ENCODE results near the gene PIGS.
"Not testable (repeated sequence)": the region's sequence is repeated elsewhere in the genome, so short reads cannot be mapped to it uniquely, and the experiment has no call there.

The PIGS gene

GRCh38 chr17:28523186-28523585, 48.1 kb downstream of the PIGS start:
- no peaks in the 10 kb centered on the region for H3K9me3 ChIP-seq (ENCODE audit: control insufficient read depth, insufficient read depth, low read length)
- no peaks in the 10 kb centered on the region for H3K27me3 ChIP-seq (ENCODE audit: control insufficient read depth, insufficient read depth, low read length)
- H3K4me1 ChIP-seq (ENCODE audit: control insufficient read depth, insufficient read depth, low read length) = no peaks in the 10 kb centered on the region
- no peak overlapping the region for H3K9ac ChIP-seq (ENCODE audit: low read depth, low read length)
- H3K4me3 ChIP-seq (ENCODE audit: low read depth, low read length) = no peak overlapping the region
- no peaks in the 10 kb centered on the region for H3K36me3 ChIP-seq (ENCODE audit: control insufficient read depth, insufficient read depth, low read length)

- not testable (repeated sequence) for H3K27me3 ChIP-seq (ENCODE audit: control insufficient read depth, insufficient read depth, low read length); H3K36me3 ChIP-seq (ENCODE audit: control insufficient read depth, insufficient read depth, low read length); H3K9ac ChIP-seq (ENCODE audit: low read depth, low read length); H3K4me1 ChIP-seq (ENCODE audit: control insufficient read depth, insufficient read depth, low read length); H3K4me3 ChIP-seq (ENCODE audit: low read depth, low read length); H3K9me3 ChIP-seq (ENCODE audit: control insufficient read depth, insufficient read depth, low read length)
Measured at GRCh38 chr17:28522281-28522680, 49.0 kb downstream of the PIGS start.

GRCh38 chr17:28521311-28522085, 49.8 kb downstream of the PIGS start:
- Histone ChIP-seq H3K27me3 (ENCODE audit: control insufficient read depth, insufficient read depth, low read length) (no peaks in the 10 kb centered on the region), H3K4me1 (ENCODE audit: control insufficient read depth, insufficient read depth, low read length) (no peaks in the 10 kb centered on the region), H3K9me3 (ENCODE audit: control insufficient read depth, insufficient read depth, low read length) (no peaks in the 10 kb centered on the region), H3K36me3 (ENCODE audit: control insufficient read depth, insufficient read depth, low read length) (no peaks in the 10 kb centered on the region), H3K9ac (ENCODE audit: low read depth, low read length) (no peak overlapping the region), H3K4me3 (ENCODE audit: low read depth, low read length) (no peak overlapping the region)

GRCh38 chr17:28520687-28521086, 50.6 kb downstream of the PIGS start:
- Histone ChIP-seq H3K27me3 (ENCODE audit: control insufficient read depth, insufficient read depth, low read length) (no peaks in the 10 kb centered on the region), H3K9me3 (ENCODE audit: control insufficient read depth, insufficient read depth, low read length) (no peaks in the 10 kb centered on the region), H3K36me3 (ENCODE audit: control insufficient read depth, insufficient read depth, low read length) (no peaks in the 10 kb centered on the region), H3K9ac (ENCODE audit: low read depth, low read length) (no peak overlapping the region), H3K4me3 (ENCODE audit: low read depth, low read length) (no peak overlapping the region), H3K4me1 (ENCODE audit: control insufficient read depth, insufficient read depth, low read length) (no peaks in the 10 kb centered on the region)

- H3K9me3 ChIP-seq (ENCODE audit: control insufficient read depth, insufficient read depth, low read length) = no peaks in the 10 kb centered on the region
- H3K36me3 ChIP-seq (ENCODE audit: control insufficient read depth, insufficient read depth, low read length) = no peaks in the 10 kb centered on the region
- H3K27me3 ChIP-seq (ENCODE audit: control insufficient read depth, insufficient read depth, low read length) = no peaks in the 10 kb centered on the region
- H3K4me3 ChIP-seq (ENCODE audit: low read depth, low read length) = no peak overlapping the region
- no peak overlapping the region for H3K9ac ChIP-seq (ENCODE audit: low read depth, low read length)
- H3K4me1 ChIP-seq (ENCODE audit: control insufficient read depth, insufficient read depth, low read length) = no peaks in the 10 kb centered on the region
Measured at GRCh38 chr17:28519236-28519635, 52.1 kb downstream of the PIGS start.

- no peak overlapping the region for H3K9ac ChIP-seq (ENCODE audit: low read depth, low read length)
- H3K4me1 ChIP-seq (ENCODE audit: control insufficient read depth, insufficient read depth, low read length) = no peaks in the 10 kb centered on the region
- H3K9me3 ChIP-seq (ENCODE audit: control insufficient read depth, insufficient read depth, low read length) = no peaks in the 10 kb centered on the region
- H3K36me3 ChIP-seq (ENCODE audit: control insufficient read depth, insufficient read depth, low read length) = no peaks in the 10 kb centered on the region
- H3K4me3 ChIP-seq (ENCODE audit: low read depth, low read length) = no peak overlapping the region
- no peaks in the 10 kb centered on the region for H3K27me3 ChIP-seq (ENCODE audit: control insufficient read depth, insufficient read depth, low read length)
Measured at GRCh38 chr17:28518578-28518977, 52.7 kb downstream of the PIGS start.

- Histone ChIP-seq H3K4me1 (ENCODE audit: control insufficient read depth, insufficient read depth, low read length) (no peaks in the 10 kb centered on the region), H3K4me3 (ENCODE audit: low read depth, low read length) (no peak overlapping the region), H3K9ac (ENCODE audit: low read depth, low read length) (no peak overlapping the region), H3K36me3 (ENCODE audit: control insufficient read depth, insufficient read depth, low read length) (no peaks in the 10 kb centered on the region), H3K9me3 (ENCODE audit: control insufficient read depth, insufficient read depth, low read length) (no peaks in the 10 kb centered on the region), H3K27me3 (ENCODE audit: control insufficient read depth, insufficient read depth, low read length) (no peaks in the 10 kb centered on the region)
Measured at GRCh38 chr17:28518132-28518531, 53.2 kb downstream of the PIGS start.

- Histone ChIP-seq H3K27me3 (ENCODE audit: control insufficient read depth, insufficient read depth, low read length) (no peaks in the 10 kb centered on the region), H3K4me3 (ENCODE audit: low read depth, low read length) (no peak overlapping the region), H3K9me3 (ENCODE audit: control insufficient read depth, insufficient read depth, low read length) (no peaks in the 10 kb centered on the region), H3K4me1 (ENCODE audit: control insufficient read depth, insufficient read depth, low read length) (no peaks in the 10 kb centered on the region), H3K36me3 (ENCODE audit: control insufficient read depth, insufficient read depth, low read length) (no peaks in the 10 kb centered on the region), H3K9ac (ENCODE audit: low read depth, low read length) (no peak overlapping the region)
Measured at GRCh38 chr17:28515518-28515917, 55.8 kb downstream of the PIGS start.

- Histone ChIP-seq H3K27me3 (ENCODE audit: control insufficient read depth, insufficient read depth, low read length) (no peaks in the 10 kb centered on the region), H3K36me3 (ENCODE audit: control insufficient read depth, insufficient read depth, low read length) (no peaks in the 10 kb centered on the region), H3K4me3 (ENCODE audit: low read depth, low read length) (no peak overlapping the region)
Measured at GRCh38 chr17:28514561-28515002, 56.7 kb downstream of the PIGS start.

GRCh38 chr17:28513476-28513875, 57.8 kb downstream of the PIGS start:
- H3K4me1 ChIP-seq (ENCODE audit: control insufficient read depth, insufficient read depth, low read length) = no peaks in the 10 kb centered on the region
- no peak overlapping the region for H3K9ac ChIP-seq (ENCODE audit: low read depth, low read length)
- no peaks in the 10 kb centered on the region for H3K36me3 ChIP-seq (ENCODE audit: control insufficient read depth, insufficient read depth, low read length)
- no peaks in the 10 kb centered on the region for H3K9me3 ChIP-seq (ENCODE audit: control insufficient read depth, insufficient read depth, low read length)
- H3K4me3 ChIP-seq (ENCODE audit: low read depth, low read length) = no peak overlapping the region
- H3K27me3 ChIP-seq (ENCODE audit: control insufficient read depth, insufficient read depth, low read length) = no peaks in the 10 kb centered on the region

More at GRCh38 chr17:28514561-28515002, 56.7 kb downstream of the PIGS start:
- Histone ChIP-seq H3K9me3 (ENCODE audit: control insufficient read depth, insufficient read depth, low read length) (no peaks in the 10 kb centered on the region), H3K9ac (ENCODE audit: low read depth, low read length) (no peak overlapping the region), H3K4me1 (ENCODE audit: control insufficient read depth, insufficient read depth, low read length) (no peaks in the 10 kb centered on the region)

GRCh38 chr17:28511858-28512461, 59.4 kb downstream of the PIGS start:
- Histone ChIP-seq H3K9ac (ENCODE audit: low read depth, low read length) (no peak overlapping the region), H3K27me3 (ENCODE audit: control insufficient read depth, insufficient read depth, low read length) (peaks cover 5% of the 10 kb centered on the region), H3K4me1 (ENCODE audit: control insufficient read depth, insufficient read depth, low read length) (peaks cover 3% of the 10 kb centered on the region), H3K9me3 (ENCODE audit: control insufficient read depth, insufficient read depth, low read length) (no peaks in the 10 kb centered on the region), H3K4me3 (ENCODE audit: low read depth, low read length) (no peak overlapping the region), H3K36me3 (ENCODE audit: control insufficient read depth, insufficient read depth, low read length) (no peaks in the 10 kb centered on the region)

- H3K36me3 ChIP-seq (ENCODE audit: control insufficient read depth, insufficient read depth, low read length) = no peaks in the 10 kb centered on the region
- H3K9me3 ChIP-seq (ENCODE audit: control insufficient read depth, insufficient read depth, low read length) = no peaks in the 10 kb centered on the region
- no peak overlapping the region for H3K9ac ChIP-seq (ENCODE audit: low read depth, low read length)
- H3K4me1 ChIP-seq (ENCODE audit: control insufficient read depth, insufficient read depth, low read length) = peaks cover 3% of the 10 kb centered on the region
- no peak overlapping the region for H3K4me3 ChIP-seq (ENCODE audit: low read depth, low read length)
- peaks cover 5% of the 10 kb centered on the region for H3K27me3 ChIP-seq (ENCODE audit: control insufficient read depth, insufficient read depth, low read length)
Measured at GRCh38 chr17:28509789-28510188, 61.5 kb downstream of the PIGS start.

Measured in iPS-15b (cell line).